ENCODE data around the gene ST7. TPM values are rescaled to one million over a fixed set of nuclear protein-coding genes. Genes with fewer than 3 reads are reported as not detected.

The ST7 gene
- total RNA-seq, 2 donors from 2014 or later: 6.1 to 8.0 TPM

DNA sequence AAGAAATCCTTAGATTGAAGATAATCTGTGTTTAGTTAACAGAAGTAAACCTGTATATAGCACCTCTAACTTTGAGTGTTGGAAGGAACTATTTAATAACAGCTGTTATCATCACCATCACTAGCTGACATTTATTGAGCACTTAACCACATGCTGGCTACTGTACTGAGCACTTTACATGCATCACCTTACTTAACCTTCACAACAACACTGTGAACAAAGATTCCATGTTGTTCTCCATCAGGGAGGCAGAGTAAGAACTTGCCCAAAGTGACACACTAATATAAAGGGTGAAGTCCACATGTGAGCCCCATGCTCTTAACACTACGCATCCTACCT lies 182.2 kb downstream of the ST7 start:
- H3K9me3 ChIP-seq (ENCODE audit: control insufficient read depth, low read length, poor library complexity, severe bottlenecking): no peaks in the 10 kb centered on the region
- no peaks in the 10 kb centered on the region for H3K27me3 Mint-ChIP-seq
- H3K4me3 Mint-ChIP-seq: no peak overlapping the region
- H3K27ac Mint-ChIP-seq: no peak overlapping the region
- ATAC-seq (no peak), DNase-seq (no peak)
- peaks cover 12% of the 10 kb centered on the region for H3K4me1 Mint-ChIP-seq
- peaks cover 12% of the 10 kb centered on the region for H3K36me3 Mint-ChIP-seq (ENCODE audit: low read depth)

DNA sequence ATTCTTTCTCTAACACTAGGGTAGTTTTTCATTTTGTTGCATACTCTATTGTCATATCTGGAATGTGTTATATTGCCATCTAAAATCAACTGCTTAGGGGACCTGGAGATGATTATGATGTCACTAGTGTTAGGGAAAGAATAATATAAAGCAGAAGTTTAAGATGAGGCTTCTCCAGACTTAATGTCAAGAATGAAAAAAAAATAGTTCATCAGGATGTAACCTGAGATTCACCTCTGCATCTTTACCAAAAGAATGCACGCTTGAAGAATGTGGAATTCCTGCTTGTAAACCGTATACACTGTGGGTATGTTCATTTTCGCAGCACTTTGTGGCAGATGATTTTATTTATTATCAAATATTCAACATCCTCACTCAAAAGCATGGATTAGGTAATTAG lies 184.6 kb downstream of the ST7 start:
- no peak overlapping the region for H3K27ac Mint-ChIP-seq
- no peak overlapping the region for H3K4me3 Mint-ChIP-seq
- DNase-seq (no peak), ATAC-seq (no peak)
- H3K27me3 Mint-ChIP-seq: no peaks in the 10 kb centered on the region
- H3K4me1 Mint-ChIP-seq: peaks cover 12% of the 10 kb centered on the region
- no peaks in the 10 kb centered on the region for H3K9me3 ChIP-seq (ENCODE audit: control insufficient read depth, low read length, poor library complexity, severe bottlenecking)
- peaks cover 12% of the 10 kb centered on the region for H3K36me3 Mint-ChIP-seq (ENCODE audit: low read depth)

DNA sequence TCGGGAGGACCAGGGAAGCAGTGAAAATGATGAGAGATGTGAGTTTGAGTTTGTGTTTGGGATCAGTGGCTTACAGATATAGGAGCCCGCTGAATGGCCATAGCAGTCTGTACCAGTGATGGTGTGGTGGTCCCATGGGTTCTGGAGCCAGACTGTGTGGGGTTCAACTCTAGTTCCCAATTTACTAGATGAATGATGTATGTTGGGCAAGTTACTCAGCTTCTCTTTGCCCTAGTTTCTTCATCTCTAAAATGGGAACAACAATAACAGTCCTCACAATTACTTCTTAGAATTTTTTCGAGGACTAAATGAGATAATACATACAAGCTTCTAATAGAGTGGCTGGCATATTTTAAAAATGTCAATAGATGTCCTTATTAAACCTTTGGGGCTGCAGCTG lies 185.2 kb downstream of the ST7 start:
- no peaks in the 10 kb centered on the region for H3K27me3 Mint-ChIP-seq
- H3K36me3 Mint-ChIP-seq (ENCODE audit: low read depth): peaks cover 9% of the 10 kb centered on the region
- no peak overlapping the region for H3K27ac Mint-ChIP-seq
- H3K9me3 ChIP-seq (ENCODE audit: control insufficient read depth, low read length, poor library complexity, severe bottlenecking): no peaks in the 10 kb centered on the region
- DNase-seq: no peak
- H3K4me3 Mint-ChIP-seq: no peak overlapping the region
- peaks cover 9% of the 10 kb centered on the region for H3K4me1 Mint-ChIP-seq
- ATAC-seq: no peak

DNA sequence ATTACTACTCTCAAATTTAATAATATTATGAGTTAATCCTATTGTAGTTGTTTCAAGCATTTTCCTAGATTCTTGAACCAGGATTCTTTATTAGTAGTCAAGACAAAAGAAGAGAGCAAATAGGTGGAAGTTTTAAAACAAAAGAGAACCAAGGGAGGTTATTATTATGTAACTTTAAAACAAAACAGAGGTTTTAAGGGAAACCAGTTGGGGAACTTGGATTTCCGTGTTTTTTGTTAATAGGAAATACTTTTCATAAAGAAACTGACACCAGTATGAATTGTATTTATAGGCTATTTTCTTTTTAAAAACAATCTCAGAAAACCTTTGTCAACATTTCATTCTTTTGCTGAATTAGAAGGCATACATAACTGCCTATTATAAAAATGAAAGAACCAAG lies 185.7 kb downstream of the ST7 start:
- ATAC-seq (no peak), DNase-seq (no peak)
- Mint-ChIP-seq H3K36me3 (ENCODE audit: low read depth) (peaks cover 6% of the 10 kb centered on the region), H3K27me3 (no peaks in the 10 kb centered on the region), H3K27ac (no peak overlapping the region), H3K4me3 (no peak overlapping the region), H3K4me1 (peaks cover 7% of the 10 kb centered on the region)
- H3K9me3 ChIP-seq (ENCODE audit: control insufficient read depth, low read length, poor library complexity, severe bottlenecking): no peaks in the 10 kb centered on the region

DNA sequence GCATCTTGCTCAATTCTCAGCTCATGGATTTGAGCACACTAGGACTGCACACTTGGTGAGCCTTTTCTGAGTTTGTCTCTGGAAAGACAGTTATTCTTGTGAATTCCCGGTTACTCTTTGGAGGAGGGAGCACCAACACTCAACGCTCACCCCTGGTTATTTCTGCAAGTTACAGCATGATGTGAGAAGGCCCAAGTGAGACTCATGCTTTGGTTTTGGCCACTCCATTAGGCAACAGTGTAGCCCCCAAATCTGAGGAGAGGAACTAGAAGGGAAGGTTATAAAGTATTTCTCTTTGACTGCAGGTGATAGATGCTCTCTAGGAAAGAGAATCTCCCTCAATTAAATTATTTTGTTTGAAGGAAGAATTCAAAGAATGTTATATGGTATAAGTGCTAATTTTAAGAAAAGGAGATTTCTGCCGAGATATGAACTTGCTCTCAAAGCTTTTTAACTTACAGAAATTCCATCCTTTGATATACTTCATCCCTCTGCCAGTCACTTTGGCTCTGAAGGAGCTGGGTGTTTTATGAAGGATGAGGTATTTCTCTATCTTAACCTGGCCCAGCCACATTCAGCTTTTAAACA lies 186.2 kb downstream of the ST7 start:
- Mint-ChIP-seq H3K27ac (no peak overlapping the region), H3K4me3 (no peak overlapping the region), H3K4me1 (peaks cover 7% of the 10 kb centered on the region), H3K27me3 (no peaks in the 10 kb centered on the region), H3K36me3 (ENCODE audit: low read depth) (peaks cover 2% of the 10 kb centered on the region)
- H3K9me3 ChIP-seq (ENCODE audit: control insufficient read depth, low read length, poor library complexity, severe bottlenecking): no peaks in the 10 kb centered on the region
- no peak for ATAC-seq
- no peak for DNase-seq

DNA sequence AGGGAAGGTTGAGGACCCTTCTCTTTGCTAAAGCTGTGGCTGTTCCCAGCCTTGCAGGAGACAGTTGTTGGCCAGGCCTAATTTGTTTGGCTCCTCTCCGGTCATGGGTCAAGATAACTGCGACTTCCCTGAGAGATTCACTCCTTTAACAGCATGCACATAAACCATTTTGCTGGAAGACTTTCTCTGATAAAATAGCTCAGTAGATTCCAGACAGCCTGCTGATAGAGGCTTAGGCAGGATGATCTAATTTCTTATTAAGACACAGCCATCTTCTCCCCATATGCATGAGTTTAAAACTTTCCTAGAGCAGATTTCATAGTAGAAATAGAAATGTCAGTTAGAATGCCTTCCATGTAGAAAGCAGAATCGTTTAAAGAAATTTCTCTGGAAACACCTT lies 187.6 kb downstream of the ST7 start:
- H3K36me3 Mint-ChIP-seq (ENCODE audit: low read depth): peaks cover 2% of the 10 kb centered on the region
- H3K27ac Mint-ChIP-seq: no peak overlapping the region
- DNase-seq: no peak
- peaks cover 2% of the 10 kb centered on the region for H3K4me1 Mint-ChIP-seq
- no peaks in the 10 kb centered on the region for H3K27me3 Mint-ChIP-seq
- no peak for ATAC-seq
- no peaks in the 10 kb centered on the region for H3K9me3 ChIP-seq (ENCODE audit: control insufficient read depth, low read length, poor library complexity, severe bottlenecking)
- H3K4me3 Mint-ChIP-seq: no peak overlapping the region

DNA sequence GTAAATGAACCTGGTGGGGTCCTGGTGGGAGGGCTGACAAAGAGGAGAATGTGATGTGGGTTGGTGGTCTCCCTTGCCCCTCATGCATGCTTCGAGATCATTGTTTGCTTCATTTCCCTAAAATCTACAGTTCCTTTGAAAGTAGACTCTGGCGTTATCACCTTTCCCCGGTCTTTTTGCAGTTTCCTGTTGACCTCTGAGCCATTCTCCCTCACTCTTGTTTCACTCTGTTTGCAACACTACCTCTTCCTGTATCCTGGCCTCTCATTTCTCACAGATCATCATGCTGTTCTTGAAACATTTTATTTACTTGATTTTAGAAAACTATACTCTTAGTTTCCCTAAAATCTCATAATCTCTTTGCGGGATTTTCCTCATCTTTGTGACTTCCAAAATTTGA lies 189.8 kb downstream of the ST7 start:
- Mint-ChIP-seq H3K27me3 (no peaks in the 10 kb centered on the region), H3K4me1 (peaks cover 2% of the 10 kb centered on the region), H3K36me3 (ENCODE audit: low read depth) (peaks cover 6% of the 10 kb centered on the region), H3K4me3 (no peak overlapping the region), H3K27ac (no peak overlapping the region)
- no peaks in the 10 kb centered on the region for H3K9me3 ChIP-seq (ENCODE audit: control insufficient read depth, low read length, poor library complexity, severe bottlenecking)
- DNase-seq (no peak), ATAC-seq (no peak)

DNA sequence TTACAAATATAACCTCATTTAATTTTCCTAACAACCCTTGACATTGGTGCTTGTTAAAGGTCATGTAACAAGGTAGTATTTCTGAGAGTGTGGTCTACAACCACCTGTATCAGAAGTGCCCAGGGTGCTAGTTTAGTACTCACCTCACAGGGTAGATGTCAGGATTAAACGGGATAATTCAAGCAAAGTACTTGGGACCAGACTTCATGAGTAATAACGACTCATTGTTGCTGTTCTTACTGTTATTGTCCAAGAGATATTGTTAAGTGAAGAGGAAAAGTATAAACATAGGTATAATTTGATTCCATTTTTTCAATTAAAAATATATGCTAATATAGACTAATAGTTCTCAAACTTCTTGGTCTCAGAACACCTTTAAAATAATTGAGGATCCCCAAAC lies 190.3 kb downstream of the ST7 start:
- DNase-seq (no peak), ATAC-seq (no peak)
- H3K36me3 Mint-ChIP-seq (ENCODE audit: low read depth): peaks cover 4% of the 10 kb centered on the region
- H3K4me3 Mint-ChIP-seq: no peak overlapping the region
- no peaks in the 10 kb centered on the region for H3K9me3 ChIP-seq (ENCODE audit: control insufficient read depth, low read length, poor library complexity, severe bottlenecking)
- H3K4me1 Mint-ChIP-seq: peaks cover 2% of the 10 kb centered on the region
- no peak overlapping the region for H3K27ac Mint-ChIP-seq
- H3K27me3 Mint-ChIP-seq: no peaks in the 10 kb centered on the region

DNA sequence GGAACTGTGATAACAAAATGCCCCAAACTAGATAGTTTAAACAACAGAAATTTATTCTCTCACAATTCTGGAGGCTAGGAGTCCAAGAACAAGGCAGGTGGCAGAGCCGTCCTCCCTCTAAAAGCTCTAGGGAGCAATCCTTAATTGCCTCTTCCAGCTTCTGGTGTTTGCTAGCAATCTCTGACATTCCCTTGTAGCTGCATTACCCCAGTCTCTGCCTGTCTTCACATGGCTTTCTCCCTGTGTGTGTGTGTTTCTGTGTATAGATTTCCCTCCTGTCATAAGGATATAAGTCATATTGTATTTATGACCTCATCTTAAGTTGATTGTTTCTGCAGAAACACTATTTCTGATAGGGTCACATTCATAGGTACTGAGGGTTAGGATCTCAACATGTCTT lies 192.0 kb downstream of the ST7 start:
- Mint-ChIP-seq H3K4me1 (peaks cover 2% of the 10 kb centered on the region), H3K4me3 (no peak overlapping the region), H3K27ac (no peak overlapping the region), H3K36me3 (ENCODE audit: low read depth) (peaks cover 5% of the 10 kb centered on the region), H3K27me3 (no peaks in the 10 kb centered on the region)
- H3K9me3 ChIP-seq (ENCODE audit: control insufficient read depth, low read length, poor library complexity, severe bottlenecking): no peaks in the 10 kb centered on the region
- DNase-seq (no peak), ATAC-seq (no peak)

DNA sequence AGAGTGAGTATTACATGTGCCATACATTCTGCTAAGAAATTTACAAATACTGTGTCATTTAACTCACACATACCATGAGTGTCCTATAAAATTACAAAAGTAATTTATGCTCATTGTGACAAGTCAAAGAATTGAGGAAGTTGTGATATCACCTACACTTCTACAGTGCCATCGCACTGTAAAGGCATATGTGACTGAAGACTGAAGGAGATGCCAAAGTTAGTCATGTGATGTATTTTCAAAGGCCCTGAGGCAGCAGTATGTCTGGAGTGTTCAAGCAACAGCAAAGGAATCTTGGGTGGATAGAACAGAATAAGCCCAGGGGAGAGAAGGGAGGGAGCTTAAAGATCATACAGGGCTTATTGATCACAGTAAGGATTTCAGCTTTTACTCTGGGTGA lies 192.8 kb downstream of the ST7 start:
- H3K4me1 Mint-ChIP-seq: peaks cover 2% of the 10 kb centered on the region
- DNase-seq: no peak
- ATAC-seq: no peak
- H3K36me3 Mint-ChIP-seq (ENCODE audit: low read depth): peaks cover 7% of the 10 kb centered on the region
- H3K27ac Mint-ChIP-seq: no peak overlapping the region
- H3K4me3 Mint-ChIP-seq: no peak overlapping the region
- no peaks in the 10 kb centered on the region for H3K27me3 Mint-ChIP-seq
- H3K9me3 ChIP-seq (ENCODE audit: control insufficient read depth, low read length, poor library complexity, severe bottlenecking): no peaks in the 10 kb centered on the region

DNA sequence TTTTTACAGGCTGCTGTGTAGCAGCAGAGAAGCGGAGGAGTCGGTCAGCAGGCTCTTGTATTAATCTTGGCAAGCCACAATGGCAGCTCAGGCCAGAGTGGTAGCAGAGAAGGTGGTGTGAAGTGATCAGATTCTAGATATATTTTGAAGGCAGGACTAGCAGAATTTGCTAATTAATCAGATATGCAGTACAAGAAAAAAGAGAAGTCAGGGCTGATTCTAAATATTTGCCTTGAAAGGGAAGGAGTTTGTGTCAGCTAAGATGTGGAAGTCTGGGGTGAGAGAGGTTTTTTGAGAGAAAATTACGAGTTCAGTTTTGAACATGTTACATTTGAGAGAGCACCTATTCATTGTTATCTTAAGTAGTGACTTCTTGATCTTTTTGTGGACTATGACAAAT lies 193.2 kb downstream of the ST7 start:
- peaks cover 2% of the 10 kb centered on the region for H3K4me1 Mint-ChIP-seq
- H3K4me3 Mint-ChIP-seq: no peak overlapping the region
- H3K27me3 Mint-ChIP-seq: no peaks in the 10 kb centered on the region
- no peak for DNase-seq
- H3K27ac Mint-ChIP-seq: no peak overlapping the region
- H3K9me3 ChIP-seq (ENCODE audit: control insufficient read depth, low read length, poor library complexity, severe bottlenecking): no peaks in the 10 kb centered on the region
- no peak for ATAC-seq
- H3K36me3 Mint-ChIP-seq (ENCODE audit: low read depth): peaks cover 8% of the 10 kb centered on the region

DNA sequence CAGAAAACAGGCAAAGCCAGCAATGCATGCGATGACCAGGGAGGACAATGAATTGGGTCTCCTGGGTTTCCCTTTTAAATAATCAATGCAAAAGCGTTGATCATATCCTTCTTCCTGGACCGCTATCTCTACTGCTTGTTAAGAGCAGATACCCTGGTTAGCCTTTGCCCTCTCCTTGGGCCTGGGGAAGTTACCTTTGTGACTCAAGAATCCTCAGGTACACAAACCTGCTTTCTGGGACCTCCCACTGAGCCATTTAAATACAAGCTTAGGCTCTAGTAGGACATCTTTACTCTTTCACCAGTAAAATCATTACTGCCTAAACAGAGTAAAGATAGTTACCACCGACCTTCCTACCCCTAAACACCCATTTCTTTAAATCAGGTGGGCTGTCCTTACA lies 195.7 kb downstream of the ST7 start:
- H3K36me3 Mint-ChIP-seq (ENCODE audit: low read depth): peaks cover 8% of the 10 kb centered on the region
- ATAC-seq: no peak
- H3K27ac Mint-ChIP-seq: peak overlapping the region; percentile 1
- no peaks in the 10 kb centered on the region for H3K27me3 Mint-ChIP-seq
- no peak for DNase-seq
- H3K4me1 Mint-ChIP-seq: peaks cover 2% of the 10 kb centered on the region
- no peak overlapping the region for H3K4me3 Mint-ChIP-seq
- no peaks in the 10 kb centered on the region for H3K9me3 ChIP-seq (ENCODE audit: control insufficient read depth, low read length, poor library complexity, severe bottlenecking)

DNA sequence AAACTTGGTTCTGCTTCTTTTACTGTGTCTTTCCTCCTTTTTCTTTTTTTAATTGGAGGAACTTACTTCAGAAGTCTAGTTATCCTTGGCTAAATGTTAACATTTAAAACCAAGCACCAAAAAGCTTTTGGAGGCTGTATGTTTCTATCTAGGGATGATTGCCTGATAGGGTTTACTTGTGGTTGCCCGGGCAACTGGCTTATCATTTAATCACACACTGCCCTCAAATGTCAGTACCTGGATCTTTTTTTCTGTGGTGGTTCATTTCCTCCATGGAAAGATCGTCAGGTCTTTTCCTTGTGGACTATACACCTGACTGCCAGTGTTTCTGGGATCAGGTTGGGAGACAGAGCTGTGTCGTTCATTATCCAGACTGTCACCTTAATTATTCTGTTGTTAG lies 196.4 kb downstream of the ST7 start:
- H3K36me3 Mint-ChIP-seq (ENCODE audit: low read depth): peaks cover 8% of the 10 kb centered on the region
- H3K27ac Mint-ChIP-seq: no peak overlapping the region
- H3K9me3 ChIP-seq (ENCODE audit: control insufficient read depth, low read length, poor library complexity, severe bottlenecking): no peaks in the 10 kb centered on the region
- H3K4me1 Mint-ChIP-seq: peaks cover 2% of the 10 kb centered on the region
- ATAC-seq (no peak), DNase-seq (no peak)
- H3K4me3 Mint-ChIP-seq: no peak overlapping the region
- no peaks in the 10 kb centered on the region for H3K27me3 Mint-ChIP-seq

DNA sequence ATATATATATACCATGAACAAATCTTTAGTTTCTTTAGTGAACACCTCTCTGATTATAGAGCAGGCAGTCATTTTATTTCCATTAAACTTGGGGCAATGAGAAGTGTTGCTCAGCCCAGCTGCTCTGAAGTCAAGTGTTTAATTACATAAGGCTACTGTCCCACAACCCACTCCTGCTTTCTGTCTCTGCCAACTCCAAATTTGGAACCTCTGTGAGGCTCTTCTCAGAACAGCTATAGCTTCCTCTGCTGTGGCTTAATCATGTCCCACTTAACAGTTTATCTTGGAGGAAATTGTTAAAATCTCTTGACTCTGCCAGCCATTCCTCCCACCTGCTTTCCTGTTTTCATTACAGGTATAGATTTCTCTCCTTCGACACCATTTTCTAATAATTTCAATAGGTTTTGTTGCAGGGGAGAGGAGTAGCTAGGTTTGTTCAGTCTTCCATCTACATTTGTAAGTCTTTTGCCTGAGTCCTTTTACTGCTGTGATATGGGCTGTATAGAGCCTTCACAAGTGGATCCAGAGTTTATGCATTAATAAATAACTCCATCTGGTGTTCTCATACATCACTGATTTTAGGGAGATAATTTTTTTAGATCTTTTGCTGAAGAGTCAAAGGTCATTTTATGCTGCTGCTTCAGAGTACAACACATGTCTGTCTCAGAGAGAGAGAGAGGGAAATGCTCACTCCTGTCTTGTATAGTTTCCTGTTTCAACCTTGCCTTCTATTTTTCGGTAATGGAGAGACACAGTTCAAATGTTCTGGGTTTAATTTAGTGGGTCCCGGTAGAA lies 199.1 kb downstream of the ST7 start:
- Mint-ChIP-seq H3K27ac (no peak overlapping the region), H3K36me3 (ENCODE audit: low read depth) (peaks cover 7% of the 10 kb centered on the region), H3K27me3 (no peaks in the 10 kb centered on the region), H3K4me1 (no peaks in the 10 kb centered on the region), H3K4me3 (no peak overlapping the region)
- no peaks in the 10 kb centered on the region for H3K9me3 ChIP-seq (ENCODE audit: control insufficient read depth, low read length, poor library complexity, severe bottlenecking)
- DNase-seq: no peak
- no peak for ATAC-seq

Measured in T-helper 17 cell (primary cell).